Colonic mucosa (tissue), 4 donors: ENCODE measurements around the gene GRAP2. TPM values are rescaled to one million over a fixed set of nuclear protein-coding genes. Genes with fewer than 3 reads are reported as not detected.
A peak's percentile ranks its signal among the peaks of the same experiment; 100 is the strongest.

Source experiments
- DNase-seq: peaks from one replicate; pipeline ENCODE4 v3.0.0-alpha.2; 2020
- H3K27ac ChIP-seq: fragments of 200-600 bp; one replicate; pipeline ENCODE4 v1.8.0; 2021
- H3K27me3 ChIP-seq: fragments of 200-600 bp; one replicate; pipeline ENCODE4 v1.8.0; 2021
- H3K36me3 ChIP-seq: fragments of 200-600 bp; one replicate; pipeline ENCODE4 v1.8.0; 2021
- H3K4me1 ChIP-seq: fragments of 200-600 bp; one replicate; pipeline ENCODE4 v1.8.0; 2021; ENCODE audit warnings: mild to moderate bottlenecking
- H3K4me3 ChIP-seq: fragments of 200-600 bp; one replicate; pipeline ENCODE4 v1.8.0; 2021
- H3K9ac ChIP-seq, 2 donors: one replicate each; pipeline ENCODE4 v1.7.0; 2013; ENCODE audit warnings: control low read depth in 2 of 2, low read depth in 2 of 2, low read length in 2 of 2
- H3K9me3 ChIP-seq: fragments of 200-600 bp; one replicate; pipeline ENCODE4 v1.8.0; 2021
- CTCF ChIP-seq: fragments of 200-600 bp; IDR thresholded peaks from one replicate; pipeline ENCODE4 v1.8.0; 2022; ENCODE audit warnings: antibody characterized with exemption, mild to moderate bottlenecking
- intact Hi-C: fragments of 100-400 bp; cut with DNase I; formaldehyde crosslinking; loops from one replicate; pipeline ENCODE4 v1.14.1; 2022
- total RNA-seq, 2 donors: library from RNA; stranded (reverse); fragmentation: NEBNext Ultra II Directional in 1 of 2; extraction: Animal tissue kit (Norgen Biotek cat#: 25700) in 1 of 2; gene quantifications; one replicate each; pipeline ENCODE4 v1.2.1, GENCODE V29; 2021
- donor health status: healthy.
- donor health status: DM: no; HTN: no; CAD: no.
- donor health status: DM: no; HTN: no; CAD: no.

GRAP2 gene
- total RNA-seq, 2 donors from 2014 or later, result 2.1 to 4.2 TPM

- Histone ChIP-seq H3K9me3 (no peaks in the 10 kb centered on the region), H3K4me3 (no peak within 1 kb of the TSS), H3K9ac (no peak within 1 kb of the TSS), H3K27me3 (no peaks in the 10 kb centered on the region), H3K36me3 (no peaks in the 10 kb centered on the region), H3K4me1 (no peaks in the 10 kb centered on the region), H3K27ac (no peak within 1 kb of the TSS)
- no peak for DNase-seq
- no peak for TF ChIP-seq CTCF
- intact Hi-C loops, result no loop called here
Observed at GRCh38 chr22:39959640-39960447, 59.0 kb downstream of the GRAP2 start, which contains the start of gene TMA7B. TSS of gene TMA7B (plus strand) at chr22:39960397. CDS start at chr22:39964375, 3,978 bp downstream.

- DNase-seq, result no peak
Observed at GRCh38 chr22:39960791-39961746, 60.2 kb downstream of the GRAP2 start.

GRCh38 chr22:39962071-39962470 is 61.2 kb downstream of the GRAP2 start:
- no peak for TF ChIP-seq CTCF
- Histone ChIP-seq H3K9me3 (no peaks in the 10 kb centered on the region), H3K27ac (no peak overlapping the region), H3K36me3 (no peaks in the 10 kb centered on the region), H3K4me3 (no peak overlapping the region), H3K9ac (no peak overlapping the region), H3K4me1 (peaks cover 6% of the 10 kb centered on the region), H3K27me3 (no peaks in the 10 kb centered on the region)
- no peak for DNase-seq
- intact Hi-C loops, result no loop called here

More at GRCh38 chr22:39960791-39961746, 60.2 kb downstream of the GRAP2 start:
- TF ChIP-seq CTCF, result no peak
- Histone ChIP-seq H3K36me3 (no peaks in the 10 kb centered on the region), H3K27me3 (no peaks in the 10 kb centered on the region), H3K4me1 (no peaks in the 10 kb centered on the region), H3K9ac (no peak overlapping the region), H3K4me3 (no peak overlapping the region), H3K9me3 (no peaks in the 10 kb centered on the region), H3K27ac (no peak overlapping the region)
- intact Hi-C loops, result no loop called here

- H3K4me1 ChIP-seq, result peaks cover 6% of the 10 kb centered on the region
- intact Hi-C loops, result no loop called here
- no peak overlapping the region for H3K27ac ChIP-seq
- H3K36me3 ChIP-seq, result no peaks in the 10 kb centered on the region
- no peaks in the 10 kb centered on the region for H3K27me3 ChIP-seq
- H3K4me3 ChIP-seq, result no peak overlapping the region
- no peaks in the 10 kb centered on the region for H3K9me3 ChIP-seq
- no peak overlapping the region for H3K9ac ChIP-seq
- DNase-seq, result no peak
- TF ChIP-seq CTCF, result no peak
Observed at GRCh38 chr22:39965748-39966147, 64.9 kb downstream of the GRAP2 start.

- H3K27ac ChIP-seq, result peak overlapping the region; percentile 67
- no peak overlapping the region for H3K9ac ChIP-seq
- no peaks in the 10 kb centered on the region for H3K36me3 ChIP-seq
- H3K27me3 ChIP-seq, result no peaks in the 10 kb centered on the region
- H3K9me3 ChIP-seq, result no peaks in the 10 kb centered on the region
- no peak for TF ChIP-seq CTCF
- DNase-seq, result peak; percentile 26
- intact Hi-C loops, result no loop called here
- H3K4me3 ChIP-seq, result no peak overlapping the region
- peaks cover 6% of the 10 kb centered on the region for H3K4me1 ChIP-seq
Observed at GRCh38 chr22:39966470-39966869, 65.6 kb downstream of the GRAP2 start.
